Endometrium (tissue), 2 donors: ENCODE results near the gene CAPN15.
"Not testable (repeated sequence)": the region's sequence is repeated elsewhere in the genome, so short reads cannot be mapped to it uniquely, and the experiment has no call there.

ENCODE experiments used
- FAIRE-seq: peaks from 2 replicates; lab custom pipeline; 2012; peaks lifted over from hg19 to GRCh38; lab: Jason Lieb, UNC
- donor health status: control.
- donor health status: control.

CAPN15 gene

GRCh38 chr16:592518-593306 is 65.2 kb downstream of the CAPN15 start:
- FAIRE-seq = no peak

- no peak for FAIRE-seq
Measured at GRCh38 chr16:593406-593805, 65.9 kb downstream of the CAPN15 start.

GRCh38 chr16:593807-594206 is 66.3 kb downstream of the CAPN15 start:
- FAIRE-seq = no peak

- no peak for FAIRE-seq
Measured at GRCh38 chr16:595094-595528, 67.6 kb downstream of the CAPN15 start.

GRCh38 chr16:595942-596735 is 68.6 kb downstream of the CAPN15 start:
- FAIRE-seq = no peak

- no peak for FAIRE-seq
Measured at GRCh38 chr16:596736-597060, 69.2 kb downstream of the CAPN15 start.

GRCh38 chr16:597655-598054 is 70.1 kb downstream of the CAPN15 start:
- not testable (repeated sequence) for FAIRE-seq

- FAIRE-seq = no peak
Measured at GRCh38 chr16:598823-599739, 71.6 kb downstream of the CAPN15 start.

GRCh38 chr16:600781-601180 is 73.3 kb downstream of the CAPN15 start:
- FAIRE-seq = no peak

GRCh38 chr16:603933-604332 is 76.4 kb downstream of the CAPN15 start:
- no peak for FAIRE-seq
